Trophoblast cell (in vitro differentiated cells and primary cell): ENCODE measurements around the gene TMEM69.

ENCODE experiments used
- DNase-seq, 2 donors: peaks; one replicate each; pipeline ENCODE4 v3.0.0-alpha.2; 2016
- H2AFZ ChIP-seq: 2 replicates; pipeline ENCODE4 v1.6.1; 2013; ENCODE audit warnings: low read length, moderate library complexity, mild to moderate bottlenecking; ENCODE audit not compliant: insufficient read depth, poor library complexity
- H2AK5ac ChIP-seq: 2 replicates; pipeline ENCODE4 v1.6.1; 2013; ENCODE audit warnings: mild to moderate bottlenecking, low read length
- H2BK120ac ChIP-seq: 2 replicates; pipeline ENCODE4 v1.6.1; 2013; ENCODE audit warnings: low read length, mild to moderate bottlenecking, moderate library complexity; ENCODE audit not compliant: insufficient read depth, poor library complexity
- H2BK12ac ChIP-seq: 2 replicates; pipeline ENCODE4 v1.6.1; 2013; ENCODE audit warnings: mild to moderate bottlenecking, low read length, moderate library complexity
- H2BK5ac ChIP-seq: 2 replicates; pipeline ENCODE4 v1.6.1; 2013; ENCODE audit warnings: low read length, low read depth, moderate library complexity, mild to moderate bottlenecking; ENCODE audit not compliant: poor library complexity
- H3K14ac ChIP-seq: 2 replicates; pipeline ENCODE4 v1.6.1; 2013; ENCODE audit warnings: mild to moderate bottlenecking, low read length
- H3K18ac ChIP-seq: 2 replicates; pipeline ENCODE4 v1.6.1; 2013; ENCODE audit warnings: mild to moderate bottlenecking, low read length
- H3K23ac ChIP-seq: 2 replicates; pipeline ENCODE4 v1.6.1; 2013; ENCODE audit warnings: low read length
- H3K27ac ChIP-seq: 2 replicates; pipeline ENCODE4 v1.5.1; 2013; ENCODE audit warnings: low read depth, mild to moderate bottlenecking, inconsistent platforms, low read length, moderate library complexity
- H3K27me3 ChIP-seq: 2 replicates; pipeline ENCODE4 v1.6.1; 2013; ENCODE audit warnings: inconsistent platforms, mild to moderate bottlenecking, low read length, moderate library complexity; ENCODE audit not compliant: insufficient read depth
- H3K36me3 ChIP-seq, 2 experiments: 1 replicate in 1 of 2; 2 replicates in 1 of 2; pipeline ENCODE4 v1.6.1; 2013; ENCODE audit warnings: low read length in 2 of 2, mild to moderate bottlenecking in 2 of 2, moderate library complexity in 1 of 2; ENCODE audit not compliant: insufficient read depth in 2 of 2, control insufficient read depth in 1 of 2
- H3K4ac ChIP-seq: 2 replicates; pipeline ENCODE4 v1.6.1; 2013; ENCODE audit warnings: low read depth, mild to moderate bottlenecking, low read length, moderate library complexity
- H3K4me1 ChIP-seq, 2 experiments: 1 replicate in 1 of 2; 2 replicates in 1 of 2; pipeline ENCODE4 v1.6.1; 2013; ENCODE audit warnings: low read length in 2 of 2, mild to moderate bottlenecking in 2 of 2, moderate library complexity in 1 of 2; ENCODE audit not compliant: insufficient read depth in 2 of 2, control insufficient read depth in 1 of 2
- H3K4me2 ChIP-seq: 2 replicates; pipeline ENCODE4 v1.6.1; 2013; ENCODE audit warnings: inconsistent platforms, mild to moderate bottlenecking, low read length, moderate library complexity
- H3K4me3 ChIP-seq: 2 replicates; pipeline ENCODE4 v1.5.1; 2013; ENCODE audit warnings: mild to moderate bottlenecking, low read depth, low read length, inconsistent platforms
- H3K79me1 ChIP-seq: one replicate; pipeline ENCODE4 v1.6.1; 2013; ENCODE audit warnings: low read length
- H3K79me2 ChIP-seq: 2 replicates; pipeline ENCODE4 v1.6.1; 2013; ENCODE audit warnings: low read length, mild to moderate bottlenecking; ENCODE audit not compliant: control insufficient read depth, insufficient read depth, poor library complexity
- H3K9ac ChIP-seq: 2 replicates; pipeline ENCODE4 v1.6.1; 2013; ENCODE audit warnings: mild to moderate bottlenecking, low read length
- H3K9me3 ChIP-seq: 2 replicates; pipeline ENCODE4 v1.6.1; 2013; ENCODE audit warnings: low read depth, mild to moderate bottlenecking, control low read depth, inconsistent platforms, low read length; ENCODE audit not compliant: insufficient read depth
- H4K12ac ChIP-seq: 2 replicates; pipeline ENCODE4 v1.6.1; 2013; ENCODE audit warnings: low read depth, mild to moderate bottlenecking, low read length, moderate library complexity
- H4K8ac ChIP-seq: 2 replicates; pipeline ENCODE4 v1.6.1; 2013; ENCODE audit warnings: low read depth, mild to moderate bottlenecking, low read length, moderate library complexity
- H4K91ac ChIP-seq: one replicate; pipeline ENCODE4 v1.6.1; 2013; ENCODE audit warnings: low read depth, mild to moderate bottlenecking, low read length, moderate library complexity
- WGBS: extraction: QIAGEN DNeasy Blood & Tissue Kit; methylation state at CpG from one replicate; pipeline ENCODE4 v1.1.7; 2013; ENCODE audit warnings: missing lambda C conversion rate; ENCODE audit not compliant: insufficient read length, insufficient coverage; ENCODE audit errors: extremely low coverage; 5-methylcytosine and 5-hydroxymethylcytosine counted together

TMEM69 gene

DNA sequence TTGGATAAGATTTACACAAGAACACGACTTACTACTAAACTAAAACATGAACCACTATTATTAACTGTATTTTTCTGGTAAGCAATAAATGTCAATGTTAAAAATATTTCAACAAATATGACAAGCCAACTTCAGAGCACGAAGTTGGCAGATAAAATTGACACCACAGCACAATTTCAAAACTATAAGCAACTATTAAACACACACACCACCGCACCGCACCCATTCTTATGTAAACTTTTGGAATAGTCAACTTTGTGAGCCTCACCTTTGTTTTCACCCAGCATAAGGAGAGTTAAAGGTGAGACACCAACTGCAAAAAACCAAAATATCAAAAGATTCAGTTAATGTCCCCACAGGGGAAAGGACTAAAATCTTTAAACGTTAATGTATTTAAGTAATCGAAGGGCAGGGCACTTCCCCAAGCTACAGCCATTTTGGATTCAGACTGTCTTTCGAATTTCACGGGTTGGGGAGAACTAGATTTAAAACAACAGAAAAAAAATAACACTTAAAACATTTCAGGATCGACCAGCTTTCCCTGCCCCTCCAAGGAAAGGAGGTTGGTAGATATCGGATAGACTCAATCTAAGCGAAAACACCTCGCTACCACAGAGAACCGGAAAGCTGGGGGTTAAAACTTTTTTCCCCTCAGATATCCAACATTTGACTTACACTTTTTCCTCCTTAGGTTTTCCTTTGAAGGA lies 2.5 kb upstream of the TMEM69 start:
- Histone ChIP-seq H3K9me3 (no peaks in the 10 kb centered on the region), H3K27me3 (no peaks in the 10 kb centered on the region), H3K9ac (peak overlapping the region; percentile 95), H2BK5ac (no peak overlapping the region), H3K4me2 (peak overlapping the region; percentile 60), H3K79me2 (peaks cover 18% of the 10 kb centered on the region), H2BK12ac (no peak overlapping the region), H4K8ac (no peak overlapping the region), H3K4ac (peak overlapping the region; percentile 95), H3K79me1 (peaks cover 14% of the 10 kb centered on the region), H2BK120ac (peak overlapping the region; percentile 89), H3K27ac (peak overlapping the region; percentile 67), H2AFZ (no peak overlapping the region), H4K12ac (no peak overlapping the region), H3K23ac (no peak overlapping the region), H3K4me3 (peak overlapping the region; percentile 99), H3K4me1 (peaks cover 2 to 10% of the 10 kb centered on the region in 2 experiments), H3K36me3 (peaks cover 0 to 3% of the 10 kb centered on the region in 2 experiments), H4K91ac (no peak overlapping the region), H3K18ac (no peak overlapping the region), H2AK5ac (no peak overlapping the region), H3K14ac (no peak overlapping the region)
- peak in 1 of 2 donors; percentile 29 for DNase-seq
- no CpG with 5 or more reads among the region's 13 CpGs for WGBS

DNA sequence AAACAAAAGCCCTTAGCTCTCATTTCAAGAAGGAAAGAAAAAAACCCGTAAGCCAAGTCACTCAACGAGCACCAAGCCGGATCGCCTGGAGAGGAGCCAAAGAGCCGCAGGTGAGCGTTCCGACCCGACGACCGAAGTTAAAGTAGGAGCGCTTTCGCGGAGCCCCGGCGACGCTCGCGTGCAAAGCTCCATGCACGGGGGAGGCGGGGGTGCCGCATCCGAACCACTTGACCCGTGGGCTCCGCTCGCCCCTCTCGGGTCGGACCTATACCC lies 2.0 kb upstream of the TMEM69 start:
- Histone ChIP-seq H3K18ac (peak overlapping the region; percentile 98), H3K79me2 (peaks cover 18% of the 10 kb centered on the region), H4K91ac (peak overlapping the region; percentile 96), H2BK5ac (peak overlapping the region; percentile 75), H4K8ac (peak overlapping the region; percentile 93), H3K4me1 (peaks cover 2 to 10% of the 10 kb centered on the region in 2 experiments), H3K4ac (peak overlapping the region; percentile 95), H2BK120ac (peak overlapping the region; percentile 89), H3K9ac (peak overlapping the region; percentile 95), H3K9me3 (no peaks in the 10 kb centered on the region), H3K23ac (no peak overlapping the region), H3K36me3 (peaks cover 0 to 3% of the 10 kb centered on the region in 2 experiments), H3K14ac (peak overlapping the region; percentile 98), H2AK5ac (peak overlapping the region; percentile 98), H2BK12ac (no peak overlapping the region), H3K4me2 (peak overlapping the region; percentile 60), H2AFZ (peak overlapping the region; percentile 87), H4K12ac (peak overlapping the region; percentile 89), H3K27me3 (no peaks in the 10 kb centered on the region), H3K27ac (peak overlapping the region; percentile 67), H3K4me3 (peak overlapping the region; percentile 99), H3K79me1 (peaks cover 14% of the 10 kb centered on the region)
- DNase-seq: peak; percentile 55 to 73
- WGBS: no CpG with 5 or more reads among the region's 27 CpGs

GRCh38 chr1:45686288-45687013 lies 1.5 kb upstream of the TMEM69 start, which contains the start of gene GPBP1L1:
Gene GPBP1L1, minus strand, starts transcription at chr1:45686533. Its CDS starts 27,446 bp downstream, at chr1:45659087.
- Histone ChIP-seq H3K79me2 (peaks cover 18% of the 10 kb centered on the region), H2AK5ac (peak within 1 kb of the TSS; percentile 98)
- WGBS: no CpG with 5 or more reads among the region's 52 CpGs

DNA sequence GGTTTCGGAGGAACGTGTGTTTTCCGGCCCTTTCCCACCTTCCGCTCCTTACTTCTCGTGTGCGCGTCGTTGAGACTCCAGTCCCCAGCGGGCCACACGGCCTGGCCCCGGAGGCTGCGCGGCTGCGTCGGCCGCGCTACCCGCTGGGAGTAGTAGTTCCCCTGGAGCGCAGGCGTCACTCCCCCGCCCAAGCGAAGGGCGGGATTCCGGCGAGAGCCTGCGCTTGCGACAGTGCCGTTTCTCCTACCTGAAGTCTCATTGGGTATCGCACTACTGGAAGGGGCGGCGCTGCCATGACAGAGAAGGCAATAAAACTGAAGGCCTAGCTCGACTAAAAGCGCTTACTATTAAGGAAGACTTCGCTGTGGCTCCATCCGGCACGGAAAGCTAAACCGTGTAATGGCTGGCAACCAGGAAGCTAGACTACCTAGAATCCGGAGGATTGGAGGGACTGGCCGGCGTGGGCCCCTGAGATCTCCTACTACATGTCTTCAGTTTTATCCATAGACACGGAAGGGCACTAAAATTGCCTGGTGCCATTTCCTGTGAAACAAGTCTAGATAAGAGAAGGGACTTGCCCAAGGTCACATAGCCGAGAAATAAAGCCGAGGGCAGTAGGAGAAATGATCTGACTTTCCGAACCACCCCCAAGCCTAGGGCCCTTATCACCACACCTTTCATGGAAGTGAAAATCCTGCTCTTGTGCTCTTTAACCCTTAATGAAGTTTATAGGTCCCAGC lies 797 bp upstream of the TMEM69 start:
- Histone ChIP-seq H2BK12ac (no peak overlapping the region), H3K4ac (peak overlapping the region; percentile 96), H3K36me3 (peaks cover 6 to 10% of the 10 kb centered on the region in 2 experiments), H3K14ac (peak overlapping the region; percentile 94), H2AFZ (peak overlapping the region; percentile 77), H3K4me1 (peaks cover 2 to 10% of the 10 kb centered on the region in 2 experiments), H2AK5ac (peak overlapping the region; percentile 75), H4K91ac (peak overlapping the region; percentile 96), H3K4me2 (peak overlapping the region; percentile 84), H4K12ac (peak overlapping the region; percentile 86), H2BK5ac (peak overlapping the region; percentile 94), H3K9me3 (no peaks in the 10 kb centered on the region), H3K27me3 (no peaks in the 10 kb centered on the region), H3K79me1 (peaks cover 14% of the 10 kb centered on the region), H3K79me2 (peaks cover 18% of the 10 kb centered on the region), H4K8ac (peak overlapping the region; percentile 95), H3K18ac (peak overlapping the region; percentile 93), H3K4me3 (peak overlapping the region; percentile 83), H3K23ac (no peak overlapping the region), H2BK120ac (peak overlapping the region; percentile 92), H3K27ac (peak overlapping the region; percentile 90), H3K9ac (peak overlapping the region; percentile 80)
- WGBS: no CpG with 5 or more reads among the region's 44 CpGs
- peak; percentile 99 for DNase-seq

More at GRCh38 chr1:45686288-45687013, 1.5 kb upstream of the TMEM69 start, which contains the start of gene GPBP1L1:
- Histone ChIP-seq H3K23ac (peak within 1 kb of the TSS; percentile 55), H3K4me3 (peak within 1 kb of the TSS; percentile 99), H3K27ac (peak within 1 kb of the TSS; percentile 90), H3K18ac (peak within 1 kb of the TSS; percentile 98), H3K9ac (peak within 1 kb of the TSS; percentile 95), H4K8ac (peak within 1 kb of the TSS; percentile 95), H4K12ac (peak within 1 kb of the TSS; percentile 89), H3K27me3 (no peaks in the 10 kb centered on the region), H2BK120ac (peak within 1 kb of the TSS; percentile 92), H3K14ac (peak within 1 kb of the TSS; percentile 98), H4K91ac (peak within 1 kb of the TSS; percentile 96), H3K4ac (peak within 1 kb of the TSS; percentile 96), H3K4me2 (peak within 1 kb of the TSS; percentile 84), H3K9me3 (no peaks in the 10 kb centered on the region), H2BK5ac (peak within 1 kb of the TSS; percentile 94), H3K36me3 (peaks cover 4 to 8% of the 10 kb centered on the region in 2 experiments), H3K79me1 (peaks cover 14% of the 10 kb centered on the region), H2BK12ac (no peak within 1 kb of the TSS), H3K4me1 (peaks cover 2 to 10% of the 10 kb centered on the region in 2 experiments), H2AFZ (peak within 1 kb of the TSS; percentile 87)
- DNase-seq: peak; percentile 93 to 96
